RWPE1 (cell line): Measurements from ENCODE around the gene FAT3.

Source experiments
- CTCF ChIA-PET: fragments of 350-600 bp; sonication (Branson Sonifier 250); formaldehyde crosslinking; extraction: SDS; loops from one replicate; lab custom pipeline; 2021; lab: Yijun Ruan, JAX
- POLR2A ChIA-PET: fragments of 400-600 bp; formaldehyde crosslinking; extraction: SDS; loops from one replicate; lab custom pipeline; 2020; ENCODE audit warnings: antibody characterized with exemption; ENCODE audit not compliant: low non-redundant PET; lab: Yijun Ruan, JAX
- DNase-seq: peaks from one replicate; pipeline ENCODE4 v3.0.0; 2012; ENCODE audit warnings: low spot score
- H3K27ac ChIP-seq: fragments of 450-650 bp; 2 replicates; pipeline ENCODE4 v1.5.1; 2017
- TF ChIP-seq, protein P1 (sequence below): fragments of 450-650 bp; conservative IDR thresholded peaks from 2 replicates; pipeline ENCODE4 v1.5.1; 2017; ENCODE audit warnings: low read depth, mild to moderate bottlenecking

FAT3 gene

DNA sequence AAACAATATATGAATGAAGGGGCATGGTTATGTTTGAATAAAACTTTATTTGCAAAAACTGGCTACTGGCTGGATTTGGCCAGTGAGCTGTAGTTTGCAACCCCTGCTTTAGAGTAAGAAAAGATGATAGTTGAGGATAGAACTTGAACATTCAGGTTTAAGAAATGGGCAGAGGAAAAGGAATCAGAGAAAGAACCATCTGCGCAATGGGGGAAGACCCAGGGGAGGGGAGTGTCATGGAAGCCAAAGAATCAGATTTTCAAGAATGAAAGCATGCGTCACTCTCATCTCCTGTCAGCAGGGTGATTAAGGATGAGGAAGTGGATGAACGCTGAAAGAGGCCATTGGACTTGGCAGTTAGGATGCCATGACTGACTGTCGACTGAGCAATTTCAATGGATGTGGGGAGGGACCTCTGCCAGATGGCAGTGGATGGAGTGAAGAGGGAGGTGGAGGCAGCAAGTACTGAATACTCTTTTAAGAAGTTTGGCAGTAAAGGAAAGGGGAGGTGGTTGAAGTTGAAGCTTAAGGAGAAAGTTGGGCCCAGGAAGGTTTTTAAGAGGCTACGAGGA lies 21.2 kb downstream of the FAT3 start:
- DNase-seq, result no peak
- no peak overlapping the region for H3K27ac ChIP-seq
- CTCF ChIA-PET, result no interaction called here
- TF ChIP-seq, protein P1, sequence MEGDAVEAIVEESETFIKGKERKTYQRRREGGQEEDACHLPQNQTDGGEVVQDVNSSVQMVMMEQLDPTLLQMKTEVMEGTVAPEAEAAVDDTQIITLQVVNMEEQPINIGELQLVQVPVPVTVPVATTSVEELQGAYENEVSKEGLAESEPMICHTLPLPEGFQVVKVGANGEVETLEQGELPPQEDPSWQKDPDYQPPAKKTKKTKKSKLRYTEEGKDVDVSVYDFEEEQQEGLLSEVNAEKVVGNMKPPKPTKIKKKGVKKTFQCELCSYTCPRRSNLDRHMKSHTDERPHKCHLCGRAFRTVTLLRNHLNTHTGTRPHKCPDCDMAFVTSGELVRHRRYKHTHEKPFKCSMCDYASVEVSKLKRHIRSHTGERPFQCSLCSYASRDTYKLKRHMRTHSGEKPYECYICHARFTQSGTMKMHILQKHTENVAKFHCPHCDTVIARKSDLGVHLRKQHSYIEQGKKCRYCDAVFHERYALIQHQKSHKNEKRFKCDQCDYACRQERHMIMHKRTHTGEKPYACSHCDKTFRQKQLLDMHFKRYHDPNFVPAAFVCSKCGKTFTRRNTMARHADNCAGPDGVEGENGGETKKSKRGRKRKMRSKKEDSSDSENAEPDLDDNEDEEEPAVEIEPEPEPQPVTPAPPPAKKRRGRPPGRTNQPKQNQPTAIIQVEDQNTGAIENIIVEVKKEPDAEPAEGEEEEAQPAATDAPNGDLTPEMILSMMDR, result no peak
- POLR2A ChIA-PET, result no interaction called here

DNA sequence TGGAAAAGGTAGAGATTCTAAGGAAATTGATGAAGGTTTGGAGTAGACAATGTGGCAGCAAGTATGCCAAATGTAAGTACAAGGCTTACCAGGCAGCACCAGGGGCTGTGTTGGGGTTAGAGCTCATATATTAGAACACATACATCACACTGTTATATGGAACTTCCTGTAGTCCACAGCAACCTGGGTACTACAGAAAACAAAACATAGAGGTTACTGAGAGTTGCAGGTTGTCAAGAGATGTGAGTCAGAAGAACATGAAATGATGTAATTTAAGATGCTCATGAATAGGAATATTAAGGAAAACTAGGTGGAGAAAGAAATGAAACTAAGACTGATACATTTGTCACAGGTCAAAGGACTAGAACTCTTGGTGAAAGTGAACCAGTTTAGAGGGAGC lies 22.0 kb downstream of the FAT3 start:
- ChIA-PET POLR2A (no interaction called here), CTCF (no interaction called here)
- TF ChIP-seq, protein P1, result no peak
- DNase-seq, result no peak
- no peak overlapping the region for H3K27ac ChIP-seq

DNA sequence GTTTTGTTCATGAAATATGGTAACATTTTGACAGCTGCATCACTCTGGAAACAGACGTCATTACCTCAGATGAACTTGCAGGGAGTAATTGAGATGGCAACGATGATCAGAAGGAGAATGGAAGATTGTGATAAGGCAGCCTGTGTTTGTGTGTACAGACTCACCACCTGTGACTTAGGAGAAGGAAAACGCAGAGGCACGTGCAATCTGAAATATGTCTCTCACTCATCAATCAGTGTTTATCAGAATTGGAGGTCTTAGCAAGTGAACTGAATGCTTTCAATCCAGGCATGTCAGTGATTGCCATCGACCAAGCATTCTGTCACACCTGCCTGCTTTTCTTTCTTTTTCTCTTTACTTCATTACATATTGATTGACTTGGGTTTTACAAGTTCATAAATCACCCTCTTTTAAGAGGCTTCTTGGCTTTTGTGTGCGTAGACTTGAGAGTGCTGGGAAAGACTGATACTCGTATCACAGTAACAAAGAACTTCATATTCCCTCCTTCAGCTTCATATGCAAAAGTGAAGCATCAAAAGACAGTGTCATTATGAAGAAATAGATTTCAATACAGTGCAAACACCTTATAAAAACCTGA lies 24.6 kb downstream of the FAT3 start:
- POLR2A ChIA-PET, result no interaction called here
- CTCF ChIA-PET, result interaction anchor here (1.2 kb wide), 1 partner anchor 21 kb away, joined by 4 read pairs; no protein-coding TSS in a partner anchor
- DNase-seq, result no peak
- no peak overlapping the region for H3K27ac ChIP-seq
- TF ChIP-seq, protein P1, result no peak

DNA sequence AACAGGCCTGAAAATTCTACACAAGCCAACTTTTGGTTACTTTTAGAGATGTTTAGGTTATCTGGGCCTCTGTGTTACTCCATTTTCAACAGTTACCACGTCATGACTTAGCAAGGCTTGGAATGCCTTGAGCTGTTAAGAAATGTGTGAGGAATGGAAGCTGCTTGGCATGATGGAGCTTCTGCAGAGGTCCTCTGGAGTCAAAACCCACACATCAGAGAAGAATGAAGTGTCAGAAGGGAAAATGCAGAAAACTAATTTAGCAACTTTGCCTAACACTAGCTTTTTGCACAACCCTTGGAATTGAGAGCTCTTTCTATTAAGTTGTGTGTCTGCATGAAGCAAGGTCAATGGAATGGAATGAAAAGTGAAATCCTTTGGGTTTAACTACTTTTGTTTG lies 27.4 kb downstream of the FAT3 start:
- DNase-seq, result no peak
- H3K27ac ChIP-seq, result no peak overlapping the region
- ChIA-PET POLR2A (no interaction called here), CTCF (interaction anchor here (0.5 to 0.6 kb wide), 2 partner anchors 32 to 648 kb away, joined by 3 read pairs; no protein-coding TSS in a partner anchor)
- TF ChIP-seq, protein P1, result no peak

DNA sequence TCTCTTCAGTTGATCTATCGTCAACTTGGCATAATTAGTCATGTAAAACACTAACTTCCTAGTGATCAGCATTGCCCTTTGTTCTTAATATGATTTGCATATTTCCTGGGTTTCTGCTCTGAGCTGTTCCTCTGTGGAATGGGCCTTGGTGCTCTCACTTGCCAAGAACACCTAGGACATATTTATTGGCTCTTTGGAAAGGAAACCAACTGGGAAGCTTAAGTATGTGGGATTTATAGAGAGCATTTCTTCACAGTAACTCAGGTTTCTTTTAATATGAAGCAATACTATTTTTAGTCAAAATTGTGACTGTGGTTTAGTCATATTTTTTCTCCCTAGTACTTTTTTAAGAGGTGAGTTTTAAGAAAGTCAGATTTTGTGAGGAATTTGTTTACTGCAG lies 28.8 kb downstream of the FAT3 start:
- CTCF ChIA-PET, result no interaction called here
- TF ChIP-seq, protein P1, result no peak
- POLR2A ChIA-PET, result no interaction called here
- DNase-seq, result no peak
- H3K27ac ChIP-seq, result no peak overlapping the region

DNA sequence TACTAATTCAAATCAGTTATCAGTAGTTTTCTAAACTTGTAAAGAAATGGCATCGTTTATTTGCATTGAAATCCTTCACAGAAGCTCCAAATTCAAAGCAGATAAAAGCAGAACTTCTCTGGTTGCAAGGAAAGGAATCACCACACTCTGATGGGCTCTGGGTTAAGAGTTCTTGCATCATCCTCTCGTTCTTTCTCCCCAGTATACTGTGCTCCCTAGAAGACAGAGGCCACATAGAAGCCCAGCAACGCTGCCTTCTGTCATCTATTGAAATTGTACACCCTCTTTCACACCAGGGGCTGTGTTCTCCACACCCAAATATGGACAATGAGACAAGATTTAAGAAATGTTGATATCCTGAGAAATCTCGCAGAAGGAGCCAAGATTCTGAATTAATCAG lies 29.3 kb downstream of the FAT3 start:
- no peak for DNase-seq
- H3K27ac ChIP-seq, result no peak overlapping the region
- ChIA-PET POLR2A (no interaction called here), CTCF (no interaction called here)
- TF ChIP-seq, protein P1, result no peak
